HUDEP-2 (cell line): Measurements from ENCODE around the gene ASB5.

Experiments
- DNase-seq, 76 experiments: peaks; one replicate each; lab custom pipeline; 2025; ENCODE audit not compliant: unreplicated experiment in 76 of 76; lab: John Stamatoyannopoulos, UW

Gene ASB5

GRCh38 chr4:176185051-176185450 lies 84.0 kb downstream of the ASB5 start:
- DNase-seq: no peak
